ENCODE data around the gene OTOG. TPM values are rescaled to one million over a fixed set of nuclear protein-coding genes. Genes with fewer than 3 reads are reported as not detected.

The OTOG gene
- total RNA-seq, 1 donor from 2014 or later: not detected

DNA sequence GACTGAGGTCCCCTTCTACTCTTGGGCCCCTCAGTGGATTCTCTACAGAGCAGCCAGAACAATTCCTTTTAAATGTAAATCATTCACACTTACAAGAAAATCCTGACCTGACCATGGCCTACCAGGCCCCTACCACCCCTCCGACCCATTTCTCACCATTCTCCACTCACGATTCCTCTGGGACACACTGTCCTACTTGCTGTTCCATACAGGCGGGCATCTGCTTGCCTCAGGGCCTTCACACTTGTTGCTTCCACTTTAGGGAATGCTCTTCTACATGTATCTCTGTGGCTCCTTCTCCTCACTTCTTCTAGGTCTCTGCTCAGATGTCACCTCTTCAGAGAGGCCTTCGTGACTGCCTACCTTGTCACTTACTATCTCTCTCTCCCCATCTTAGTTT lies 6.3 kb upstream of the OTOG start:
- TF ChIP-seq, protein P1, sequence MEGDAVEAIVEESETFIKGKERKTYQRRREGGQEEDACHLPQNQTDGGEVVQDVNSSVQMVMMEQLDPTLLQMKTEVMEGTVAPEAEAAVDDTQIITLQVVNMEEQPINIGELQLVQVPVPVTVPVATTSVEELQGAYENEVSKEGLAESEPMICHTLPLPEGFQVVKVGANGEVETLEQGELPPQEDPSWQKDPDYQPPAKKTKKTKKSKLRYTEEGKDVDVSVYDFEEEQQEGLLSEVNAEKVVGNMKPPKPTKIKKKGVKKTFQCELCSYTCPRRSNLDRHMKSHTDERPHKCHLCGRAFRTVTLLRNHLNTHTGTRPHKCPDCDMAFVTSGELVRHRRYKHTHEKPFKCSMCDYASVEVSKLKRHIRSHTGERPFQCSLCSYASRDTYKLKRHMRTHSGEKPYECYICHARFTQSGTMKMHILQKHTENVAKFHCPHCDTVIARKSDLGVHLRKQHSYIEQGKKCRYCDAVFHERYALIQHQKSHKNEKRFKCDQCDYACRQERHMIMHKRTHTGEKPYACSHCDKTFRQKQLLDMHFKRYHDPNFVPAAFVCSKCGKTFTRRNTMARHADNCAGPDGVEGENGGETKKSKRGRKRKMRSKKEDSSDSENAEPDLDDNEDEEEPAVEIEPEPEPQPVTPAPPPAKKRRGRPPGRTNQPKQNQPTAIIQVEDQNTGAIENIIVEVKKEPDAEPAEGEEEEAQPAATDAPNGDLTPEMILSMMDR (IDR thresholded peaks at IDR 0.05): no peak
- intact Hi-C loops (cut with DNase I): no loop called here
- H3K27ac ChIP-seq: no peak overlapping the region
- no peak for DNase-seq (ENCODE audit: low spot score in 2 of 2)
- no peaks in the 10 kb centered on the region for H3K9me3 ChIP-seq
- no peaks in the 10 kb centered on the region for H3K27me3 ChIP-seq
- no peaks in the 10 kb centered on the region for H3K4me1 ChIP-seq
- no peaks in the 10 kb centered on the region for H3K36me3 ChIP-seq
- no peak overlapping the region for H3K4me3 ChIP-seq

DNA sequence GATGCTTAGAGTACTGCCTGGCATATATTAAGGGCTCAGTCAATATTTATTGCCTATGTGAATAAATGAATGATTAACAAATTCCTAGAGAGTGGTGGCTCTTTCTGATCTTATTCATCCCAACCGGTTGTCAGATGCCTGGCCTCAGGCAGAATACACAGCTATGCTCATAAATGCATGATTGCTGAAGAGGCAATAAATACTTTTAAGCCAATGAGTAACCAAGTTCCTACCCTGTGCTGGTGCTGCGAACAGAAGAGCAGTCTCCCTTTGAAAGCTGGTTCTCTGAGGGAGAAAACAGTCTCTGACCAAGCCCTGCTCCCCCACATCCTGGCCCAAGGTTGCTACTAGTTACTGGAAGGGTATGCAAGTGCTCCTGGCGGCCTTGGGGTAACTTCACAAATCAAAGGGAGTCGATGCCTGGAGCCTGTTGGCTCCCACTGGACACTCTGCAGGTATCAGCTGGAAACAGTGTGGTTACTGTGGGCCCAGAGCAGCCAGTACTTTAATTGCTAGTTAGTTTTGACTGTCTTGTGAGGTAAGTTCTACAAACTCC lies 5.7 kb upstream of the OTOG start:
- intact Hi-C loops (cut with DNase I): no loop called here
- no peak overlapping the region for H3K27ac ChIP-seq
- H3K9me3 ChIP-seq: no peaks in the 10 kb centered on the region
- H3K4me1 ChIP-seq: no peaks in the 10 kb centered on the region
- no peak for DNase-seq (ENCODE audit: low spot score in 2 of 2)
- no peaks in the 10 kb centered on the region for H3K27me3 ChIP-seq
- no peaks in the 10 kb centered on the region for H3K36me3 ChIP-seq
- H3K4me3 ChIP-seq: no peak overlapping the region
- TF ChIP-seq, protein P1 (IDR thresholded peaks at IDR 0.05): no peak

DNA sequence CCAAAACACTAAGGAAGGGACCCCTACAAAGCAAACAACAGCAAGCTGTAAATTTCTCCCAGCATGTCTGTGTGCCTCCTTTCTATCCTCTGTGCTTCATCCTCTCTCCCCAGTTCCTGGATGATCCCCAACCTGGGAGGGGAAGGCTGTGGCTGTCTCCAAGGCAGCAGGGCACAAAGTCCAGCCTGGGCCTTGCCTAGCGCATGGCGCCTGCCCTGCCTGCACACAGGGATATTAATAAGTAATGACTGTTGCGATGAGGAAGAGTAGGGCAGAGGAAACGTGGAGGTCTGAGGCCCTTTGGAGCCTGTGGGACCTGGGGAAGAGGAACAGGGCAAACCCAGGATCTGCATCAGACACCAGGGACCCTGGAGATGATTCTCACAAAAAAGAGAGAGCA lies 4.8 kb upstream of the OTOG start:
- H3K9me3 ChIP-seq: no peaks in the 10 kb centered on the region
- TF ChIP-seq, protein P1 (IDR thresholded peaks at IDR 0.05): no peak
- no peak for DNase-seq (ENCODE audit: low spot score in 2 of 2)

DNA sequence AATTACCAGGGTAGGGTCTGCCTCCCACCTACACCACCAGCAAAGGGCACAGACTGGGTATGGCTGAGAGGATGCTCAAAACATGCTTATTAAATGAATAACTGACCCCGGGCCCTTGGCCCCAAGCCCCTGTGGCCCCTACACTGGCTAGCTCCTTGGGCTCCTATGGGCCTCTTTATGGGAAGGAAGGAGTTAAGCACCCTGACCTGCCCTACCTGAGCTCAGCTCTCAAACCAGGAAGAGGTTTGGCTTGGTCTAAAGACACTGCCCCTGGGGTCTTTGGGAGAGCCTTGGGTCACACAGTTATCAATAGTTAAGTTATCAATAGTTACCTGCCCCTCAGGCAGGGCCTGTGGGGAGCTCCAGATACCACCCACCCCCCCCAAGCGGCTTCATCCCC lies 4.0 kb upstream of the OTOG start:
- H3K27ac ChIP-seq: no peak overlapping the region
- intact Hi-C loops (cut with DNase I): no loop called here
- H3K9me3 ChIP-seq: no peaks in the 10 kb centered on the region
- H3K4me3 ChIP-seq: no peak overlapping the region
- H3K4me1 ChIP-seq: no peaks in the 10 kb centered on the region
- no peaks in the 10 kb centered on the region for H3K27me3 ChIP-seq
- H3K36me3 ChIP-seq: no peaks in the 10 kb centered on the region
- no peak for DNase-seq (ENCODE audit: low spot score in 2 of 2)
- TF ChIP-seq, protein P1 (IDR thresholded peaks at IDR 0.05): no peak

More for the DNA sequence above, 4.8 kb upstream of the OTOG start:
- H3K4me3 ChIP-seq: no peak overlapping the region
- H3K4me1 ChIP-seq: no peaks in the 10 kb centered on the region
- intact Hi-C loops (cut with DNase I): no loop called here
- no peak overlapping the region for H3K27ac ChIP-seq
- H3K36me3 ChIP-seq: no peaks in the 10 kb centered on the region
- H3K27me3 ChIP-seq: no peaks in the 10 kb centered on the region

DNA sequence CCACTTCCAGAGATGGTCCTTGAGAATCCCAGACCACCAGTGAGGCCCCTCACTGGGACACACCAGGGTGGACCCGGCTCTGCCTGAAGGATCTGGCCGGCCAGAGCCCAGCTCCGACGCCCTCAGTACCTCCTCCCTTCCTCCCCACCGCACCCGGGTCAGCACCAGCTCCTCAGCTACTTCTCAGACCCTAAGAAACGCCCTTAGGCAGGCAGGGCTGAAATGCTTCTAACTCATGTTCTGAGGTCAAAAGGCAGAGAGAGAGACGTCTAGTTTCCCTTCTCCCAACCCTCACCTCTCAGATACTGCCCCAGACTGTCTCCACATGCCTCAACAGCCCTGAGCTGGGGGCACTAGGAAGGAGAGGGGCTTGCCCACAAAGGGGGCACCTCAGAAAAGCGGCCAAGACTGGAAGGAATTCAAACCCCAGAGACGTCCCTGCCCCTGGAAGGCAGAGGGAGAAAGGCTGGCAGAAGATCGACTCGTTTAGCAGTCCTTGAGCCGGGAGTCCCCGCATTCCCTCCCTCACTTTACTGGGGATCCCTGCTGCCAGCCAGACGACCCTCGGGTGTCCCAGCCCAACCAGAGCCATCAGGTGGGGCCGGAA lies 3.4 kb upstream of the OTOG start:
- Histone ChIP-seq H3K9me3 (no peaks in the 10 kb centered on the region), H3K27ac (no peak overlapping the region), H3K36me3 (no peaks in the 10 kb centered on the region), H3K4me1 (no peaks in the 10 kb centered on the region), H3K27me3 (no peaks in the 10 kb centered on the region), H3K4me3 (peak overlapping the region in 1 of 2 donors; percentile 9)
- intact Hi-C loops (cut with DNase I): no loop called here
- DNase-seq (ENCODE audit: low spot score in 2 of 2): no peak
- TF ChIP-seq, protein P1 (IDR thresholded peaks at IDR 0.05): no peak

Measured in ascending aorta (tissue), 2 donors.